Measurements from ENCODE around the gene PLAGL2. TPM values are rescaled to one million over a fixed set of nuclear protein-coding genes. Genes with fewer than 3 reads are reported as not detected.
A peak's percentile ranks its signal among the peaks of the same experiment; 100 is the strongest.

The PLAGL2 gene
- total RNA-seq, 1 donor from 2014 or later, result 7.9 TPM

DNA sequence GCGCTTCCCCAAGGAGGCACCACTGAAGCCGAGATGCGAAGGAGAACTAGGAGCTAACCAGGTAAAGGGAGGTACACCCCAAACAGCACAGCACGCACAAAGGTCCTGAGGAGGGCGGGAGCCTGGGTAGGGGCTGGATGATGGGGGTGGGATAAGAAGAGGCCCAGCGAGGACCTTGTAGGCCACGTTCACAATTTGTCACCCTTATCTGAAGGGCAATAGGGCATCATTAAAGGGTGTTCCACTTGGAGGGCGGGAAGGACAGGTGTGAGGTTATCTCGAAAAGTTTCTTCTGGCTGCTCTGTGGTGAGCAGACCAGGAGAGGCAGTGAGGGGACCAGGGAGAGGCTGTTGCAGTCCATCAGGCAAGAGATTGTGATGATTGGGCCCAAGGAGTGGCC is 25.7 kb upstream of the PLAGL2 start:
- intact Hi-C loops (cut with DNase I), result no loop called here
- ATAC-seq (no peak), DNase-seq (ENCODE audit: low spot score) (no peak)

DNA sequence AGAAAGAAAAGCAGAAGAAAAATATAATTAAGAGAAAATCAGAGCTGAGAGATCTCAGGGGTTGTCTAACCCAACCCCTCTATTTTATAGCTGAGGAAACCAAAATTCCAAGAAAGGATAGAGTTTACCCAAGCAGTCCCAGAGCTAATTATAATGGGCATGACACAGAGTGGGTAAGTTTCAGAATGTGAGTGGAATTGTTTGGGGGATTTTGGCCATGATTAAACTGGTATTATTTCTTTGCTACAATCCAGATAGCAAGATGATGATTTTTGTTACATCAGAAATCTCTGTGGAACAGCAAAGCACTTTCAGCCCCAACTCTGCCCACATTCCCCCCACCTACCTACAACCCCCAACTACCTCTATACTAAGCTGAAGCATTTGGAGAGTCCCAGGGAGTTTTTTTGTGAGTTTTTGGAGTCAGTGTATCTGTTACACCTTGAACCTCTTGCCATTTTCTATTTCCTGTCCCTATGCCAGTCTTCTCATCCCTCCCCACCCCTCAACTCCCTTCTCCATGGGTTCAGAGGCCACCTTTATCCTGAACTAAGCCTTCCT is 24.9 kb upstream of the PLAGL2 start:
- intact Hi-C loops (cut with DNase I), result no loop called here
- DNase-seq (ENCODE audit: low spot score) (no peak), ATAC-seq (no peak)

DNA sequence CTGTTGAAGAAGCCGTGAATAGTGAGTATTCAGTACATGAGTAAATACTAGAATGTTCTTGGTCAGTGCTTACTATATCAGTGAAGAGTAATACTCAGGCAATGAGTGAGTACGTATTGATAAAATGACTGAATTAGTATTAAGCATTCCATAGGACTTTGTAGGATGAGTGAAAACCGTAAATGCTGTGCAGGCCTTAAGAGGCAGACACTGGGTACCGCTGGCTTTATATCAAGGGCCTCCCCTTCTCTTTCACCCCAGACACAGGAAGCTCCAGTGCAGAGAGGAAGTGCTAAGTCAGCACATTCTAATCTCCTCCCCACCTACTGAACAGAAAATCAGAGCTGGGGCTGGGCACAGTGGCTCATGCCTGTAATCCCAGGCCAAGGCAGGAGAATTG is 24.3 kb upstream of the PLAGL2 start:
- DNase-seq (ENCODE audit: low spot score) (no peak), ATAC-seq (peak; percentile 71)
- intact Hi-C loops (cut with DNase I), result no loop called here

DNA sequence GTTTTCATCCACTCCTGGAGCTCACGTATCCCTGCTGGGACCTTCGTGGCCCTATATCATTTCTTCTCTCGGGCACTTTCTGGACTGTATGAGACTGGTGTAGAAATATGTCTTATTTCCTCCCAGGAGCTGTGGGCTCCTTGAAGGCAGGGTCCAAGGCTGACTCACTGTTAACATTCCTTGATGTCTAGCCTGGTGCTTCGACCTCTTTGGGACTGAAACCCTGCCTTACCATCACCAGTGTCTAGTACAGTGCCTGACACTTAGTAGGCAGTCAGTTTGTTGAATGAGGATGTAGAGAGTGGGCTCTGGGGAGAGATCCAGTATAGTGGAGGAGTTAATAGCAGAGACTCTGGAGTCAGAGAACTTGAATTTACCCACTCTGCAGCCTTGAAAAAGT is 23.7 kb upstream of the PLAGL2 start:
- DNase-seq (ENCODE audit: low spot score), result no peak
- no peak for ATAC-seq
- intact Hi-C loops (cut with DNase I), result no loop called here

DNA sequence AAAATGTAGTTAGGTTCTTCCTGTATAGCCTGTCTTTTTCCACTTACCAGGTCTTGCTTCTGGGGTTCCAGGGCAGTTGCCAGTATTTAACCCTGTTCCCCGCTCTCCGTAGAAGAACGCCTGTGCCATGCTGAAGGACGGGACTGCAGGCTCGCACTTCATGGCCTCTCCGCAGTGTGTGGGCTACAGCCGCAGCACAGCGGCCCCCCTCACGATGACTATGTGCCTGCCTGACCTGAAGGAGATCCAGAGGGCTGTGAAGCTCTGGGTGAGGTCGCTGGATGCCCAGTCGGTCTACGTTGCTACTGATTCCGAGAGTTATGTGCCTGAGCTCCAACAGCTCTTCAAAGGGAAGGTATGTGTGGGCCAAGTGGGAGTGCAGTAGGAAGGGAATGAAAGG is 23.2 kb upstream of the PLAGL2 start:
- intact Hi-C loops (cut with DNase I), result no loop called here
- no peak for DNase-seq (ENCODE audit: low spot score)
- no peak for ATAC-seq

DNA sequence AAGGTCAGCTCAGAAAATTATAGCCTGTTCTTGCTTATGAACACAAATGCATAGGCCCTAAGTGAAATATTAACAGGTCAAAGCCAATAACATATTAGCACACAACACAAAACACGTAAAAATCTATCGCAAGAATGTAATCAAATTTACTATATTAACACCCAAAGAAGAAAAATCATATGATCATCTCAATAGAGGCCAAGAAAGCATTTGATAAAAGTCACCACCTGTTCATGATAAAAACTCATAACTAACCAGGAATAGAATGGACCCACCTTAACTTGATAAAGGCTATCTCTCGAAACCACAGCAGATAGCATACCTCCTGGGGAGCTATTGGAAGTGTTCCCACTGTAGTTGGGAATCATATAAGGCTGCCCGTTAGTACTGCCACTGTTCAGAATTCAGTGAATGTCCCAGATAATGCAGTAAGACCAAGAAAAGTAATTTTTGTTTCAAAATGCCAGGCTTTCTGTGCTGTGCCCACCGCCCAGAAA is 21.8 kb upstream of the PLAGL2 start:
- no peak for DNase-seq (ENCODE audit: low spot score)
- intact Hi-C loops (cut with DNase I), result no loop called here
- ATAC-seq, result no peak

DNA sequence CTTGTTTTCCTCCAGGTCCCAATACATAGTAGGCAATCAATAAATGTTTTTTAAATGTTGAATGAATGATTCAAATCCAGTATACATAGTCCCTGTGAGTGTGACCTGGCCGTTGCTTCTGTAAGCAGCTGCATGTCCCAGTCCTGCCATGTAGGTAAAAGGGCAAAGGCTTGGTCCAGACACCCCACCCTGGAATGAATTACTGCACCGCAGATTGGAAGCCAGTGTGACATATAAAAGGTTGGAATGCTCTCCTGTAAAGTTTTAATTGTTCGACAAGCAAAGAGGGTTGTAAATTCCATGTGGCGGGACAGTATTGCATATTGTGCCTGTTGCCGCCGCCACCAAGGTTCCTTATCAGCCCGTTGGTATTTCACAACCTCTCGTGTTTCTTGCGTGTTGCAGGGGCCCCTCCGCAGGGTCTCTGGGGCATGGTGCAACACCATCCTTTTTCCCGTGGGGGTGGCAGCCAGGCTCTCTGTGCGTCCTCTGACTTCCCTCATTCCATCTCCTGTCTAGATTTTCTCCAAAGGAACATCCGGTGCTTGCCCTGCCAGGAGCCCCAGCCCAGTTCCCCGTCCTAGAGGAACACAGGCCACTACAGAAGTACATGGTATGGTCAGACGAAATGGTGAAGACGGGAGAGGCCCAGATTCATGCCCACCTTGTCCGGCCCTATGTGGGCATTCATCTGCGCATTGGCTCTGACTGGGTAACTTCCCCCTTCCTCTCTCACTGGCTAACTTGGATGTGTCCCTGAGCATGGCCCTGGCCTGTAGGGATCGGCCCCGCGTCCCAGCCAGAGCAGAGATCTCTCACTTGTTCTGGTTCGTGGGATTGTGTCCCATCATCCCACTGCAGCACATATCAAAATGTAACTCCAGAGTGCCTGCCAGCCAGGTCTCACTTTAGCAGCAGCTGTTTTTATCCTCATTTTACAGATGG is 20.5 kb upstream of the PLAGL2 start:
- intact Hi-C loops (cut with DNase I), result no loop called here
- ATAC-seq (no peak), DNase-seq (ENCODE audit: low spot score) (no peak)

DNA sequence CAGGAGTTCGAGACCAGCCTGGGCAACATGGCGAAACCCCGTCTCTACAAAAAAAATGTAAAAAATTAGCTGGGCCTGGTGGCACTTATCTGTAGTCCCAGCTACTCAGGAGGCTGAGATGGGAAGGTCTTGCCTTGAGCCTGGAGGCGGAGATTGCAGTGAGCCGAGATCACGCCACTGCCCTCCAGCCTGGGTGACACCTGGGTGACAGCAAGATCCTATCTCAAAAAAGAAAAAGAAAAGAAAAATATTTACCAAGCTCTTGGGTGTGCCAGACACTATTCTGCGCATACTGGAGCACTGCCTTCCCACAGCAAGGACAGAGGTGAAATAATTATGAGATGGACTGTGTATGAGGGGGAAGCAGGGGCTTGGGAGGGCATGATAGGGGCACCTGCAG is 19.8 kb upstream of the PLAGL2 start:
- DNase-seq (ENCODE audit: low spot score) (no peak), ATAC-seq (no peak)
- intact Hi-C loops (cut with DNase I), result no loop called here

DNA sequence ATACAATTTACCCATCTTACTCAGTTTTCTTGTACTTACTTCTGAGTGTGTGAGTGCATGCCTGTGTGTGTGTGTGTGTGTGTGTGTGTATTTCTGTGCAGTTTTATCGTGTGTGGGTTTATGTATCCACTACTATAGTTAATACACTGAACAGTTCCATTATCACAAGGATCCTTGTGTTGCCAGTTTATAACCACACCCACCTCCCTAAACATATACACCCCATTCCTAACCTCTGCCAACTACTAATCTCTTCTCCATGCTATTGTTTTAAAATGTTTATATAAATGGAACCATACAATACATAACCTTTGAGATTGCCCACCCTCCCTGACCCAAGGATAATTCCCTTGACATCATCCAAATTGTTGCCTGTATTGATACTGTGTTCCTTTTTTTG is 18.8 kb upstream of the PLAGL2 start:
- no peak for DNase-seq (ENCODE audit: low spot score)
- intact Hi-C loops (cut with DNase I), result no loop called here

DNA sequence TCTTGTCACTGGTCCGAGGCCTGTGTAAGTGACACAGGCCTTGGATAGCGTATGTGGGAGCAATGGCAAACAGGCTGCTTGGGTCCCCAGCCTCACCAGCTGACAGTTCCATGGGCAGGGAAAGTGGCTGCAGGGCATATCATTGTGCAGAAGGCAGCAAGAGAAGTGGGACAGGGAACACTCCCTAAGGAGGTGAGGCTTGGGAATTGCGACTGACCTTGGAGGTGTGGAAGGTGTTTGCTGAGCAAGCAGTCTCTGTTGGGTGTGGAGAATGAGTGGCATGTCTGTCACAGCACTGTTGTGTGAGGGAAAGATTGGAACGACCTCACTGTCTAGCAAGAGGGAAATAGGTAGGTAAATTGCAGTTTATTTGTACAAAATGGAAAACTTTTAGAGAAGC is 16.9 kb upstream of the PLAGL2 start:
- DNase-seq (ENCODE audit: low spot score), result no peak
- intact Hi-C loops (cut with DNase I), result no loop called here
- ATAC-seq, result no peak

More for the DNA sequence above, 18.8 kb upstream of the PLAGL2 start:
- ATAC-seq, result no peak

DNA sequence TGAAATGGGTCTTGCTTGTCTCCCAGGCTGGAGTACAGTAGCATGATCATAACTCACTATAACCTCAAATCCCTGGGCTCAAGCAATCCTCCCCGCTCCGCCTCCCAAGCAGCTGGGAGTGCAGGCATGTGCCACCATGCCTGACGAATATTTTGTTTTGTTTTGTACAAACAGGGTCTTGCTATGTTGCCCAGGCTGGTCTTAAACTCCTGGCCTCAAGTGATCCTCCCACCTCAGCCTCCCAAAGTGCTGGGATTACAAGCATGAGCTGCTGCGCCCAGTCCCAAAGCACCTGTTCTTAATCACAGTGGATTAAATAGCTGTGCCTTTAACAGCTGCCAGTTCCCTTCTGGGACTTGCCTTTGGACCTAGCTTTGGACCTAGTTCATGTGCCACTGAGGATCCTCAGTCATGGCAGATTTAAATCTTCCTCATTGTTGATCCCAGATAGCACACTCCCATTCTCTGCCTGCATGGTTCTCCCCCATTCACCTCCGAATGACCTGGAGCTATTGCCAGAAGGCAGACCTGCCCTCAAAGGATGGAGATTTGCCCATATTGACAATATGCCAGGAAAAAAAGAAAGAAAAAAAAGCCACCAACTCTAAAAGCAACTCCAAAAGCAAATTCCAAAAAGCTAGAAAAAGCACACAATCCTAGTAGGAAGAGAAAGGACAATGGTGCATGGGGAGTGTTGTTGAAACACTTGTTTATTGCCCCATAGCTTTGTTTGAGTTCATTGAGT is 10.8 kb upstream of the PLAGL2 start:
- DNase-seq (ENCODE audit: low spot score), result no peak
- ATAC-seq, result no peak
- intact Hi-C loops (cut with DNase I), result no loop called here

DNA sequence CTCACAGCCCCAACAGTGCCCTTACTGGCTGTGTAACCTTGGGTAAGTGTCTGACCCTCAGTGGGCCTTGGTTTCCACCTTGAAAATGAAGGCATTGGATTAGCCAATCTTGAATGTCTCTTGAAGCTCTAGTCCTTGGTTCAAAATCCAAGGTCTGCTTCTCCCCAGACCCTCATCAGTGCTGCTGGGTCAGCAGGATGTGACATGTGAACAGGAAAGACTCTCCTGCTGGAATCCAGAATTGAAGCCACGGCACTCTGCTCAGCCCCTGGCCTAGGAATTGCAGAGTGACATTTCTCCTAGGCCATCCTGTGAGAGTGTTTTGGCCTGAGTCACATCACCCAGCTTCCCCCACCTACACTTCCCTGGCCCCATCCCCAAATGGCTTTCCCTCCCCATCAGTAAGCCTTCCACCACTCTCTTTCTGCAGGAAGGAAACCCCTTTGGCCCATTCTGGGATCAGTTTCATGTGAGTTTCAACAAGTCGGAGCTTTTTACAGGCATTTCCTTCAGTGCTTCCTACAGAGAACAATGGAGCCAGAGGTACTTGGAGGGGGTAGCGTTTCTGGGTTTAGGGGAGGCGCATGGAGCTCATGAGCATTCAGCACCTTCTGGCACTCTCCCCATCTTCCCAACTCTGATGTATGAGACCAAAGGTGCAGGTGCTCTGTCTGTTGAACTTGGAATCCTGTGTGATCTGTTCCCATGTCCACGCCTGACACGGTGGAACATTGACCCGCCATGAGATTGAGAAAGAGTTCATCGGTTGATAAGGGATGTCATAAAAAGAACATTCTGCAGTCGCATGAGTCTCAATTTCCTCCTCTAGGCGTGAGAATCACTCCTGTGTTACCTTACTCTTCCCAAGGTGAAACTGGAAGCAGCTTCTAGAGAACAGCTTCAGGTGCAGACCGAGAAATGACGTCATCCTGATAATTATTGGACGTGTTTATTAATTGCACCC is 8.9 kb upstream of the PLAGL2 start:
- ATAC-seq (no peak), DNase-seq (ENCODE audit: low spot score) (no peak)
- intact Hi-C loops (cut with DNase I), result no loop called here

DNA sequence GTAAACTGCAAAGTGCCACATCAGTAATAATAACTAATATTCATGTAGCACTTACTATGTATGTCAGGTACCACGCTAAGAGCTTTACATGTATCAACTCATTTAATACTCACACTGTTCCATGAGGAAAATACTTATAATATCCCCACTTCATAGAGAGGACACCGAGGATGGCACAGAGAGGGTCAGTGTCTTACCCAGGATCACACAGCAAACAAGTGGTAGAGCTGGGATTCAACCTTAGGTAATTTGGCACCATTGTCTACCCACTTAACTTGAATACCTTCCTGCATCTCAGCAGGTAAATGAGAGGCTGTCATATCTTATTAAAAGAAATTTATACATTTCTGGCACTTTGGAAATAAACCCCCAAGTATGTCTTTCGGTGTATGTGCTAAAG is 8.2 kb upstream of the PLAGL2 start:
- ATAC-seq, result no peak
- intact Hi-C loops (cut with DNase I), result no loop called here
- no peak for DNase-seq (ENCODE audit: low spot score)

DNA sequence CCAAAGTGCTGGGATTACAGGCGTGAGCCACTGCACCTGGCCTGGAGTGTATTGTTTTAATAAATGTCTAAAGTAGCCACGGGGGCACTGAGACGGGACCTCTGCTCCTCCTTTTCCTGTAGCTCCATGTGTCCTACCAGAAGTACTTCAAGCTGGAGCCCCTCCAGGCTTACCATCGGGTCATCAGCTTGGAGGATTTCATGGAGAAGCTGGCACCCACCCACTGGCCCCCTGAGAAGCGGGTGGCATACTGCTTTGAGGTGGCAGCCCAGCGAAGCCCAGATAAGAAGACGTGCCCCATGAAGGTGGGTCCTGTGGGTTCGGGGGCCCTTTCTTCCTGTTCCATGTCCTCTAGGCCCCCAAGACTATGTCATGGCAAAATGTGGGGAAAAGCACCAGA is 7.6 kb upstream of the PLAGL2 start:
- intact Hi-C loops (cut with DNase I), result no loop called here
- no peak for ATAC-seq
- DNase-seq (ENCODE audit: low spot score), result no peak

DNA sequence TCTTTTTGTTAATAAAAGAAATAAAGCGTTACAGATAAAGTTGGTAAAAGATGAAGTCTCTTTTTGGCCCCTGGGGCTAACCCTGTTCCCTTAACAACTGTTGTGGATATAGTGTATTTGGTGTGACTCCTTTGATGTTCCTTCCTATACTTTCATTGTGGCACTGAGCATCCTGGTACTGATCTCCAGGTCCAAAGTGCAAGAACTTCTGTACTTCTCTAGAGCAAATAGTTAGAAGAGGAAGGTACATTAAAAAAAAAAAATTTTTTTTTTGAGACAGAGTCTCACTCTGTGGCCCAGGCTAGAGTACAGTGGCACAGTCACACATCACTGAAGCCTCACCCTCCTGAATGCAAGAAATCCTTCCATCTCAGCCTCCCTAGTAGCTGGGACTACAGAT is 6.3 kb upstream of the PLAGL2 start:
- no peak for DNase-seq (ENCODE audit: low spot score)
- ATAC-seq, result no peak
- intact Hi-C loops (cut with DNase I), result no loop called here

DNA sequence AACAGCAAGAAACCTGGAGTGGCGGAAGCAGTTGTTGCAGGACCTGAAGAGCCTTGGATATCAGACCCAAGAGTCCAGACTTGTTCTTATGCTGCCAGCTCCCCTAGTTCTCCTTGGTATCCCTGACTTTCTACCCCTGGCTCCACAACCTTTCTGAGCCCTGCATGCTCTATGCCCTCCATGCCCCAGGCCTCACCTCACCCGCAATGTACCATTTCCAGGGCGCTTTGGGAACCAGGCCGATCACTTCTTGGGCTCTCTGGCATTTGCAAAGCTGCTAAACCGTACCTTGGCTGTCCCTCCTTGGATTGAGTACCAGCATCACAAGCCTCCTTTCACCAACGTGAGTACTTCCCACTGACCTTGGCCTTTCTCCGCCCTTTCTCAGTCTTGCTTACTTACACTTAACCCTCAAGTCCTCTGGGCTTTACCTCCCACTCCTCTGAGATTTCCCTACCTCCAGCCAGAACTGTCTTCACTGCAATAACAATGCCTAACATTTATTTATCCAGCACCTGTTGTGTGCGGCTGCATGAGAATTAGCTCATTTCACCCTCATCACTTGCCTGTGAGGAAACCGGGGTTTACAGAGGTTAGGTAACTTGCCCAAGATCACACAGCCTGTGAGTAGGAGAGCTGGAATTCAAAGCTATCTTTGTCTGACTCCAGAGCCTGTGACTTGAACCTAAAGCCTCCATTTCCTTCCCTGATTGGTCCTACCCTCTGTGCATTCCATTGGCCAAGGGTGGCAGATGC is 2.5 kb upstream of the PLAGL2 start:
- no peak for ATAC-seq
- intact Hi-C loops (cut with DNase I), result loop anchor here (10.0 kb wide), 2 partner anchors 235 to 275 kb away; no protein-coding TSS in a partner anchor

DNA sequence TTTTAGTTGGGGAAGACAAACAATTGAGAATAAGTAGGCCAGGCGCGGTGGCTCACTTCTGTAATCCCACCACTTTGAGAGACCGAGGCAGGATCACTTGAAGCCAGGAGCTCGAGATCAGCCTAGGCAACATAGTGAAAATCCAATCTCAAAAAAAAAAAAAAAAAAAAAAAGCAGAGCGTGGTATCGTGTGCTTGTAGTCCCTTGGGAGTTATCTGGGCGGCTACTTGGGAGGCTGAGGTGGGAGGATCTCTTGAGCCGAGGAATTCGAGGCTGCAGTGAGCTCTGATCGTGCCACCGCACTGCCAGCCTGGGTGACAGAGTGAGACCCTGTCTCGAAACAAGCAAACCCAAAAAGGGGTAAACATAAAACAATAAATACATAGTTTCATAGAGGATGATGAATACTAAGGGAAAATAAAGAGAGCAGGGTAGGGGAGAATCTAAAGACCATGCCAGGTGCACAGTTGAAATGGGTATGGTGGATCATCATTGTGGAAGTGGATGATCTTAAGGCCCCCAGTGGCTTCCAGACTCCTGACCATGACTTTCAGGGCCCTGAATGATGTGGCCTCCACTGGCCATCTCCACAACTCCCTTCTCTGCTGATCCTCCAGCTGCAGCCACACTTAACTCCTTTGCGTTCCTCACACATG is 1.1 kb upstream of the PLAGL2 start:
- intact Hi-C loops (cut with DNase I), result loop anchor here (10.0 kb wide), 2 partner anchors 236 to 276 kb away; no protein-coding TSS in a partner anchor
- DNase-seq (ENCODE audit: low spot score), result no peak
- no peak for ATAC-seq

More for the DNA sequence above, 2.5 kb upstream of the PLAGL2 start:
- DNase-seq (ENCODE audit: low spot score), result no peak
